Measurements from ENCODE around the gene LAMA2. TPM values are rescaled to one million over a fixed set of nuclear protein-coding genes. Genes with fewer than 3 reads are reported as not detected.

LAMA2 gene
- polyA plus RNA-seq, 1 donor from 2014 or later, result 0.05 TPM

DNA sequence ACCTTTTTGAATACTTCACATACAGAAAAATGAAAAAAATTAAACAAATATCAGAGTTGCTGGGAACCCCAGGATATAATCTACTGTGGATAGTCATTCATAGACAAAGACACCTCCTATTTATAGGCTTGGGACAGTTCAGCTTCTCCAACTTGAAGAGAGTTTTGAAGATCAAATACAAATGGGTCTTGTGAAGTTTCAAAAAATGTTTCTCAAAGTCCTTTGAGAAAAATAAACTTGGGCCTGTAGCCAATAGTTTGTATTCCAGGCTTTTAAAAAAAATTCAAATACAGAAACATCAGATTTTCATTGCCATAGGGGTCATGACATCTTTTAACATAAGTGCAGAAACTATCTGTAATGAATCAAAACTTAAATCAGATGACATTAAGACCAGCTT, 334.8 kb downstream of the LAMA2 start:
- Mint-ChIP-seq H3K4me1 (no peaks in the 10 kb centered on the region), H3K4me3 (no peak overlapping the region), H3K36me3 (no peaks in the 10 kb centered on the region), H3K9me3 (no peaks in the 10 kb centered on the region), H3K27ac (no peak overlapping the region), H3K27me3 (no peaks in the 10 kb centered on the region)

- Mint-ChIP-seq H3K9me3 (no peaks in the 10 kb centered on the region), H3K27me3 (no peaks in the 10 kb centered on the region), H3K27ac (peak overlapping the region in 1 of 3 donors; percentile 9), H3K4me3 (peak overlapping the region; percentile 2 to 86 (median 44)), H3K4me1 (peaks cover 22 to 25% (median 23%) of the 10 kb centered on the region in 3 donors), H3K36me3 (no peaks in the 10 kb centered on the region)
These were observed 350.7 kb downstream of the LAMA2 start for GRCh38 chr6:129233458-129234134.

- H3K36me3 Mint-ChIP-seq, result no peaks in the 10 kb centered on the region
- peaks cover 22 to 25% (median 23%) of the 10 kb centered on the region in 3 donors for H3K4me1 Mint-ChIP-seq
- peaks cover 2% of the 10 kb centered on the region for H3K27me3 Mint-ChIP-seq
- no peak overlapping the region for H3K27ac Mint-ChIP-seq
- peak overlapping the region in 2 of 4 donors; percentile 14 to 41 for H3K4me3 Mint-ChIP-seq
- H3K9me3 Mint-ChIP-seq, result no peaks in the 10 kb centered on the region
These were observed 352.4 kb downstream of the LAMA2 start for GRCh38 chr6:129235167-129236000.

- H3K27ac Mint-ChIP-seq, result no peak overlapping the region
These were observed 353.1 kb downstream of the LAMA2 start for GRCh38 chr6:129236001-129236517.

DNA sequence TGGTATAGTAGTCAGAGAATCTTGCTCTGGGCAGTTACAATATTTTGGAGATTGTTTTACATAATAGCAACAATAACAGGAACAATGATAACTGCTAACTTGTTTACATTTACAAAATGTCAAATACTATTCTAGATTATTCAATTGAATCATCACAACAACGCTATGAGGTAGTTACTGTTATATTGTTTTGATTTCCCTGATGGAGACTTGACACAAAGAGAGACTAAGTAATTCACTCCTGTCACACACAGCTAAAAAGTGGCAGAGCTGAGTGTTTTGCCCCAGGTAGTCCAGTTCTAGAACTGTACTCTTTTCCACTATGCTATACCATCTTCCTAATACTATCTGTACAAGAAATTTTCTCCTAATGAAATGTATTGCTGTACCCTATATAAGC, 356.1 kb downstream of the LAMA2 start:
- Mint-ChIP-seq H3K4me1 (peaks cover 7 to 11% (median 11%) of the 10 kb centered on the region in 3 donors), H3K9me3 (no peaks in the 10 kb centered on the region), H3K36me3 (no peaks in the 10 kb centered on the region), H3K27me3 (peaks cover 2% of the 10 kb centered on the region), H3K4me3 (no peak overlapping the region), H3K27ac (no peak overlapping the region)

More at GRCh38 chr6:129236001-129236517, 353.1 kb downstream of the LAMA2 start:
- H3K9me3 Mint-ChIP-seq, result no peaks in the 10 kb centered on the region
- H3K4me3 Mint-ChIP-seq, result peak overlapping the region in 2 of 4 donors; percentile 14 to 41
- H3K27me3 Mint-ChIP-seq, result peaks cover 2% of the 10 kb centered on the region
- H3K4me1 Mint-ChIP-seq, result peaks cover 22 to 25% (median 23%) of the 10 kb centered on the region in 3 donors
- no peaks in the 10 kb centered on the region for H3K36me3 Mint-ChIP-seq

DNA sequence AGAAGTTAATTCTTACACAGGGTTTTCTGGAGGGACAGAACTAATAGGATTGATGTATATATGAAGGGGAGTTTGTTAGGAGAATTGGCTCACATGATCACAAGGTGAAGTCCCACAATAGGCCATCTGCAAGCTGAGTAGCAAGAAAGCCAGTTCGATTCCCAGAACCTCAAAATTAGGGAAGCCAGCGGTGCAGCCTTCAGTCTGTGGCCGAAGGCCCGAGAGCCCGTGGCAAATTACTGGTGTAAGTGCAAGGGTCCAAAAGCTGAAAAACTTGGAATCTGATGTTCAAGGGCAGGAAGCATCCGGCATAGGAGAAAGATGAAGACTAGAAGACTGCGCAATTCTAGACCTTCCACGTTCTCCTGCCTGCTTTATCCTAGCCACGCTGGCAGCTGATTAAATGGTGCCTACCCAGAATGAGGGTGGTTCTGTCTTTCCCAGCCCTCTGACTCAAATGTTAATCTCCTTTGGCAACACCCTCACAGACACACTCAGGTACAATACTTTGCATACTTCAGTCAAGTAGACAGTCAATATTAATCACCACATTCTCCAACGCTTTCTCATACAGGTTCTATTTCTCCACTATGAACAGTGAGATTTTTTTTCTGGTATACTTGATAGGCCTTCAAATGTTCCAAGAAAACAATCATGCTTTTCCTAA, 357.0 kb downstream of the LAMA2 start:
- no peak overlapping the region for H3K27ac Mint-ChIP-seq
- H3K9me3 Mint-ChIP-seq, result no peaks in the 10 kb centered on the region
- H3K36me3 Mint-ChIP-seq, result no peaks in the 10 kb centered on the region
- H3K4me1 Mint-ChIP-seq, result peaks cover 5 to 10% (median 9%) of the 10 kb centered on the region in 3 donors
- no peak overlapping the region for H3K4me3 Mint-ChIP-seq
- H3K27me3 Mint-ChIP-seq, result peaks cover 2% of the 10 kb centered on the region

DNA sequence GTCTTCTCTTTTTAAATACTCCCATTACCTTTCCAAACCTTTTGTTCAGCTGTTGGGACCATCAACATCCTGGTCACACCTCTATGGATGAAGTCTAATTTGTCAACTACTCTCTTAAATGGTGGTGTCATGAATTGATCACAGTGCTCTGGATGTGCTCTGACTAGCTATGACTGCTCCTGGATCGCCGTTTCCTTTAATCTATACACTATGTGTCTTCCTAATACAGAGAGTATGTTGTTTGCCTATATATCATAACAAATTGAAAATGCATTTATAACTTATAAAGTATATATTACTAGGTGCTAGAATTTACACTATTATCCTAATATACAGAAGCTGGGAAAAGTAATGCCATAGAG, 357.5 kb downstream of the LAMA2 start:
- Mint-ChIP-seq H3K36me3 (no peaks in the 10 kb centered on the region), H3K9me3 (no peaks in the 10 kb centered on the region), H3K4me1 (peaks cover 4 to 6% (median 5%) of the 10 kb centered on the region in 3 donors), H3K27me3 (peaks cover 2% of the 10 kb centered on the region), H3K4me3 (no peak overlapping the region), H3K27ac (no peak overlapping the region)

DNA sequence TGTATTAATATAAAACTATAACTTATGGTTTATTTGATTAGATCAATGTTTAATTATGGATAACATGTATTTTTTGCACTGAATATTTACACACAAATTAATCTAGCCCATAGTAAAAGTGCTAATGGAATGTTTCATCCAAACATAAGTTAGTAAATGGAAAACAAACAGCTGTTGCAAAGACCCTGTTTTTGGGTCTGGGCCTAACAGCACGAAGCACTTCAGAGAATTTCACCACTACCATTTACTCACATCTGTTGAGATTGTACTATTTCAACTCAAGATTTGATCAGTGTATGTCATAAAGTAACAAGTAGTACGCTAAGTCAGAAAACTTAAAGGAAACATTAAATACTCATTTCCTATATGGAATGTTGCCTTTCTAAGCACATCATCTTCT, 359.6 kb downstream of the LAMA2 start:
- Mint-ChIP-seq H3K4me3 (no peak overlapping the region), H3K4me1 (no peaks in the 10 kb centered on the region), H3K27ac (no peak overlapping the region), H3K36me3 (no peaks in the 10 kb centered on the region), H3K27me3 (peaks cover 2% of the 10 kb centered on the region), H3K9me3 (no peaks in the 10 kb centered on the region)

- Mint-ChIP-seq H3K36me3 (no peaks in the 10 kb centered on the region), H3K4me3 (no peak overlapping the region), H3K9me3 (no peaks in the 10 kb centered on the region), H3K27me3 (peaks cover 4% of the 10 kb centered on the region), H3K4me1 (no peaks in the 10 kb centered on the region), H3K27ac (no peak overlapping the region)
These were observed 360.4 kb downstream of the LAMA2 start for GRCh38 chr6:129243377-129243776.

- Mint-ChIP-seq H3K4me3 (peak overlapping the region in 1 of 4 donors; percentile 46), H3K36me3 (no peaks in the 10 kb centered on the region), H3K9me3 (no peaks in the 10 kb centered on the region), H3K4me1 (peaks cover 0 to 1% (median 0%) of the 10 kb centered on the region in 3 donors), H3K27ac (no peak overlapping the region), H3K27me3 (peaks cover 10% of the 10 kb centered on the region)
These were observed 366.0 kb downstream of the LAMA2 start for GRCh38 chr6:129248946-129249345.

DNA sequence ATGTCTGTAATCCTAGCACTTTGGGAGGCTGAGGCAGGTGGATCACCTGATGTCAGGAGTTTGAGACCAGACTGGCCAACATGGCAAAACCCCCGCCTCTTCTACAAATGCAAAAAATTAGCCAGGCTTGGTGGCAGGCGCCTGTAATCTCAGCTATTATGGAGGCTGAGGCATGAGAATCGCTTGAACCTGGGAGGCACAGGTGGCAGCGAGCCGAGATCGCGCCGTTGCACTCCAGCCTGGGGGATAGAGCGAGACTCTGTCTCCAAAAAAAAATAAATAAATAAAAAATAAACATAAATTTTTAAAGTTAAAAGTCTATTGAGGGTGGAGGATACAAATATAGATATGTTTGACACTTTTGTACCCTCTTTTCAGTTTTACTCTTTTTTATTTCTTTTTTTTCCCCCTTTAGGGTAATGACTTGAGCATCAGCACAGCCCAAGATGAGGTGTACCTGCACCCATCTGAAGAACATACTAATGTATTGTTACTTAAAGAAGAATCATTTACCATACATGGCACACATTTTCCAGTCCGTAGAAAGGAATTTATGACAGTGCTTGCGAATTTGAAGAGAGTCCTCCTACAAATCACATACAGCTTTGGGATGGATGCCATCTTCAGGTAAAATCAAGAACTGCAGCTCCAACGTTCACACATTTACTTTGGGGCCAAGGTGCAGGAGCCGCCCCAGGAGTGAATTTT, 368.9 kb downstream of the LAMA2 start:
- Mint-ChIP-seq H3K36me3 (no peaks in the 10 kb centered on the region), H3K4me3 (no peak overlapping the region), H3K27me3 (peaks cover 10% of the 10 kb centered on the region), H3K4me1 (peaks cover 0 to 1% (median 0%) of the 10 kb centered on the region in 3 donors), H3K9me3 (no peaks in the 10 kb centered on the region), H3K27ac (no peak overlapping the region)

DNA sequence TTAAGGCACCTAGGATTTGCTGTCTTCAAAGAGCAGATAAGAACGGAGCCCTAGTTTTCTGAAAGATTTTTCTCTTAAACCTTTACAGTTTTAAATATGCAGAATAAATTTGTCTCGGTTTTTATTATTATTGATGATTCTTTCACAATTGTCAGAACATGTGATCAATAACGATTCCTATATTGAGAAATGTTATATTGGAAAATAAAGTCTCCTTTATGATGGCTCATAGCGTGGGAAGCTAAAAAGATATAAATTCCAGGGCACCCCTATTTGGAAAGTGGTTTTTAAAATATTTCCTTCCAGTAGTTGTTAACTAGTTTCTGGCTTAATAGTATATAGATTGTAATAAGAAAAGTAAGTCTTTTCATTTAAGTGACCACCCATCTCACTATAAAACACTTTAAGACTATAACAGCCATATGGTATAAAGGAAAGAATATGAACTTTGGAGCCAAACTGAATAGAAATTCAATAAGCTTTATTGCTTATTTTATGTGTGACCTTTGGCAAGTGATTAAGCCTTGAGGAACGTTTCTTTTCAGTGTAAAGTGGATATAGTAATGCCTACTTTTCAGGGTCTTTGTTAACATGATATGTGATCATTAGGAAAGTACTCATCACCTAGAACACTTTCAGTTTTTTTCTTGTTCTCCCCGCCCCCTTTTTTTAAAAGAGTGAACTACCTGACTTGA, 369.6 kb downstream of the LAMA2 start:
- Mint-ChIP-seq H3K4me3 (no peak overlapping the region), H3K4me1 (peaks cover 0 to 1% (median 0%) of the 10 kb centered on the region in 3 donors), H3K27ac (no peak overlapping the region), H3K9me3 (no peaks in the 10 kb centered on the region), H3K36me3 (no peaks in the 10 kb centered on the region), H3K27me3 (peaks cover 10% of the 10 kb centered on the region)

DNA sequence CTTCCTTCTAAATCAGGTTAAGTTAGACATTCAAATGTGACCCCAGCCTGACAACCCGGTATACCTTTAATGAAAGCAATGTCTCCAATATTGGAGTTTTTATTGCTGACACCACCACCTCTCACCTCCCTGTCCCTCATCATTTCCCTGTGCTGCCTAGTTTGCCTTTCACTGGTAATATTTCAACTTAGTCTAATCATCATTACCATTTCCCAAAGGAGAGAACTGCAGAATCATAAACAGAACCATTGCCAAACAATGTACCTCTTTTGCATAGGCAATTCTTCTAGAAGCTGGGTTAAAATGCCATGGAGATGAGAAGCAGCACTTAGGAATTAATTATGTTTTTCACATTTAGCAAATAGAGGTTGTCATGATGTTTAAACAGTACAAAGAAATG, 370.3 kb downstream of the LAMA2 start:
- peaks cover 8% of the 10 kb centered on the region for H3K27me3 Mint-ChIP-seq
- peak overlapping the region in 1 of 4 donors; percentile 21 for H3K4me3 Mint-ChIP-seq
- no peaks in the 10 kb centered on the region for H3K9me3 Mint-ChIP-seq
- H3K27ac Mint-ChIP-seq, result peak overlapping the region in 1 of 3 donors; percentile 48
- H3K4me1 Mint-ChIP-seq, result peaks cover 0 to 1% (median 0%) of the 10 kb centered on the region in 3 donors
- no peaks in the 10 kb centered on the region for H3K36me3 Mint-ChIP-seq

- H3K4me3 Mint-ChIP-seq, result no peak overlapping the region
- H3K9me3 Mint-ChIP-seq, result no peaks in the 10 kb centered on the region
These were observed 370.8 kb downstream of the LAMA2 start for GRCh38 chr6:129253727-129254126.

More at GRCh38 chr6:129253727-129254126, 370.8 kb downstream of the LAMA2 start:
- H3K4me1 Mint-ChIP-seq, result peaks cover 0 to 1% (median 0%) of the 10 kb centered on the region in 3 donors
- no peaks in the 10 kb centered on the region for H3K36me3 Mint-ChIP-seq
- H3K27me3 Mint-ChIP-seq, result peaks cover 8% of the 10 kb centered on the region
- no peak overlapping the region for H3K27ac Mint-ChIP-seq
